Skeletal muscle satellite cell (primary cell): ENCODE measurements around the gene NCF4.

Source experiments
- H3K27me3 ChIP-seq: 2 replicates; pipeline ENCODE4 v1.7.0; 2013; ENCODE audit warnings: low read length; ENCODE audit not compliant: control insufficient read depth, insufficient read depth
- H3K36me3 ChIP-seq: 2 replicates; pipeline ENCODE4 v1.7.0; 2013; ENCODE audit warnings: mild to moderate bottlenecking, control low read depth, low read length; ENCODE audit not compliant: insufficient read depth
- H3K4me1 ChIP-seq: 2 replicates; pipeline ENCODE4 v1.7.0; 2013; ENCODE audit warnings: low read length; ENCODE audit not compliant: control insufficient read depth, insufficient read depth
- H3K4me2 ChIP-seq: 2 replicates; pipeline ENCODE4 v1.7.0; 2013; ENCODE audit warnings: mild to moderate bottlenecking, low read length
- H3K4me3 ChIP-seq: 2 replicates; pipeline ENCODE4 v1.7.0; 2013; ENCODE audit warnings: low read length
- H3K9ac ChIP-seq: 2 replicates; pipeline ENCODE4 v1.7.0; 2013; ENCODE audit warnings: mild to moderate bottlenecking, low read depth, low read length, moderate library complexity
- H3K9me3 ChIP-seq: replicated peaks from 2 replicates; pipeline ENCODE4 v1.7.0; 2013; ENCODE audit warnings: mild to moderate bottlenecking, control low read depth, low read length

The NCF4 gene

GRCh38 chr22:36839356-36840073 is 21.3 kb upstream of the NCF4 start:
- H3K4me1 ChIP-seq, result no peaks in the 10 kb centered on the region
- no peaks in the 10 kb centered on the region for H3K9me3 ChIP-seq
- H3K4me3 ChIP-seq, result no peak overlapping the region
- H3K4me2 ChIP-seq, result no peak overlapping the region
- no peaks in the 10 kb centered on the region for H3K36me3 ChIP-seq
- peaks cover 40% of the 10 kb centered on the region for H3K27me3 ChIP-seq
- no peak overlapping the region for H3K9ac ChIP-seq

- H3K27me3 ChIP-seq, result peaks cover 46% of the 10 kb centered on the region
Measured at GRCh38 chr22:36840106-36840505, 20.7 kb upstream of the NCF4 start.

GRCh38 chr22:36846271-36846670 is 14.5 kb upstream of the NCF4 start:
- no peak overlapping the region for H3K4me2 ChIP-seq
- H3K4me1 ChIP-seq, result no peaks in the 10 kb centered on the region
- no peaks in the 10 kb centered on the region for H3K36me3 ChIP-seq
- no peak overlapping the region for H3K4me3 ChIP-seq
- no peaks in the 10 kb centered on the region for H3K9me3 ChIP-seq
- no peak overlapping the region for H3K9ac ChIP-seq
- H3K27me3 ChIP-seq, result peaks cover 70% of the 10 kb centered on the region

More at GRCh38 chr22:36840106-36840505, 20.7 kb upstream of the NCF4 start:
- Histone ChIP-seq H3K9ac (no peak overlapping the region), H3K4me3 (no peak overlapping the region), H3K36me3 (no peaks in the 10 kb centered on the region), H3K9me3 (no peaks in the 10 kb centered on the region), H3K4me1 (no peaks in the 10 kb centered on the region), H3K4me2 (no peak overlapping the region)

GRCh38 chr22:36846949-36847348 is 13.9 kb upstream of the NCF4 start:
- Histone ChIP-seq H3K27me3 (peaks cover 69% of the 10 kb centered on the region), H3K9ac (no peak overlapping the region), H3K36me3 (no peaks in the 10 kb centered on the region), H3K9me3 (no peaks in the 10 kb centered on the region), H3K4me3 (no peak overlapping the region), H3K4me2 (no peak overlapping the region), H3K4me1 (no peaks in the 10 kb centered on the region)

- H3K9me3 ChIP-seq, result no peaks in the 10 kb centered on the region
- H3K9ac ChIP-seq, result no peak overlapping the region
- no peaks in the 10 kb centered on the region for H3K36me3 ChIP-seq
- peaks cover 64% of the 10 kb centered on the region for H3K27me3 ChIP-seq
- H3K4me2 ChIP-seq, result no peak overlapping the region
- no peak overlapping the region for H3K4me3 ChIP-seq
- H3K4me1 ChIP-seq, result no peaks in the 10 kb centered on the region
Measured at GRCh38 chr22:36850056-36850455, 10.8 kb upstream of the NCF4 start.

GRCh38 chr22:36850682-36851081 is 10.1 kb upstream of the NCF4 start:
- no peaks in the 10 kb centered on the region for H3K4me1 ChIP-seq
- no peak overlapping the region for H3K4me2 ChIP-seq

GRCh38 chr22:36852056-36852973 is 8.5 kb upstream of the NCF4 start:
- H3K27me3 ChIP-seq, result peaks cover 62% of the 10 kb centered on the region
- H3K9ac ChIP-seq, result no peak overlapping the region
- no peak overlapping the region for H3K4me3 ChIP-seq
- no peaks in the 10 kb centered on the region for H3K9me3 ChIP-seq
- H3K4me1 ChIP-seq, result no peaks in the 10 kb centered on the region
- no peaks in the 10 kb centered on the region for H3K36me3 ChIP-seq
- H3K4me2 ChIP-seq, result no peak overlapping the region

More at GRCh38 chr22:36850682-36851081, 10.1 kb upstream of the NCF4 start:
- Histone ChIP-seq H3K27me3 (peaks cover 64% of the 10 kb centered on the region), H3K4me3 (no peak overlapping the region), H3K9ac (no peak overlapping the region), H3K36me3 (no peaks in the 10 kb centered on the region), H3K9me3 (no peaks in the 10 kb centered on the region)

GRCh38 chr22:36853407-36854099 is 7.3 kb upstream of the NCF4 start:
- Histone ChIP-seq H3K4me3 (no peak overlapping the region), H3K9me3 (no peaks in the 10 kb centered on the region), H3K9ac (no peak overlapping the region), H3K4me2 (no peak overlapping the region), H3K27me3 (peaks cover 56% of the 10 kb centered on the region), H3K36me3 (no peaks in the 10 kb centered on the region), H3K4me1 (no peaks in the 10 kb centered on the region)

- H3K9me3 ChIP-seq, result no peaks in the 10 kb centered on the region
- no peaks in the 10 kb centered on the region for H3K4me1 ChIP-seq
- no peak overlapping the region for H3K9ac ChIP-seq
- peaks cover 47% of the 10 kb centered on the region for H3K27me3 ChIP-seq
- H3K4me2 ChIP-seq, result no peak overlapping the region
- no peak overlapping the region for H3K4me3 ChIP-seq
- H3K36me3 ChIP-seq, result no peaks in the 10 kb centered on the region
Measured at GRCh38 chr22:36855478-36855877, 5.3 kb upstream of the NCF4 start.

GRCh38 chr22:36856121-36856791 is 4.5 kb upstream of the NCF4 start:
- Histone ChIP-seq H3K9me3 (no peaks in the 10 kb centered on the region), H3K27me3 (peaks cover 40% of the 10 kb centered on the region), H3K4me2 (no peak overlapping the region), H3K36me3 (no peaks in the 10 kb centered on the region), H3K4me1 (no peaks in the 10 kb centered on the region), H3K9ac (no peak overlapping the region), H3K4me3 (no peak overlapping the region)

- Histone ChIP-seq H3K4me1 (no peaks in the 10 kb centered on the region), H3K9me3 (no peaks in the 10 kb centered on the region), H3K27me3 (peaks cover 35% of the 10 kb centered on the region), H3K9ac (no peak overlapping the region), H3K36me3 (no peaks in the 10 kb centered on the region), H3K4me2 (no peak overlapping the region), H3K4me3 (no peak overlapping the region)
Measured at GRCh38 chr22:36856792-36857135, 4.0 kb upstream of the NCF4 start.
